IMR-90 (cell line): ENCODE data around the gene ITGA3. TPM values are rescaled to one million over a fixed set of nuclear protein-coding genes. Genes with fewer than 3 reads are reported as not detected.

Experiments
- ATAC-seq: fragments of 200-7000 bp; cut with Tn5 transposase; 2 replicates; pipeline ENCODE4 v1.9.1; 2020; ENCODE audit warnings: low read depth, mild to moderate bottlenecking, moderate library complexity
- BruUV-seq: library from RNA; stranded (reverse); fragments of 400-500 nt; replicated peaks from 2 replicates; lab custom pipeline; 2021; lab: Mats Ljungman, UMichigan
- CTCF ChIA-PET: fragments of 300-600 bp; formaldehyde crosslinking; extraction: SDS; loops from one replicate; lab custom pipeline; 2021; ENCODE audit warnings: antibody characterized with exemption; lab: Yijun Ruan, JAX
- POLR2A ChIA-PET: fragments of 300-600 bp; sonication (Branson Sonifier 250); formaldehyde crosslinking; loops from one replicate; lab custom pipeline; 2022; ENCODE audit warnings: antibody characterized with exemption; ENCODE audit not compliant: unreplicated experiment; lab: Charles Lee
- DNase-seq: peaks from one replicate; pipeline ENCODE4 v3.0.0; 2013
- H2AFZ ChIP-seq: replicated peaks from 2 replicates; pipeline ENCODE3; 2013; ENCODE audit warnings: low read length, mild to moderate bottlenecking; ENCODE audit not compliant: poor library complexity
- H2AK5ac ChIP-seq: 2 replicates; pipeline ENCODE4 v1.6.1; 2013; ENCODE audit warnings: low read depth, low read length, inconsistent platforms
- H2AK9ac ChIP-seq: replicated peaks from 2 replicates; pipeline ENCODE3; 2013; ENCODE audit warnings: mild to moderate bottlenecking, low read depth, low read length, moderate library complexity; ENCODE audit not compliant: poor library complexity
- H2BK120ac ChIP-seq: 2 replicates; pipeline ENCODE4 v1.6.1; 2013; ENCODE audit warnings: low read depth, low read length, inconsistent platforms
- H2BK15ac ChIP-seq: 3 replicates; pipeline ENCODE4 v1.6.1; 2013; ENCODE audit warnings: low read depth, low read length, inconsistent platforms
- H2BK20ac ChIP-seq: 2 replicates; pipeline ENCODE4 v1.6.1; 2013; ENCODE audit warnings: low read depth, mild to moderate bottlenecking, inconsistent platforms, low read length, moderate library complexity
- H2BK5ac ChIP-seq: 2 replicates; pipeline ENCODE4 v1.6.1; 2013; ENCODE audit warnings: mild to moderate bottlenecking, low read depth, low read length, inconsistent platforms; ENCODE audit not compliant: poor library complexity, severe bottlenecking
- H3K14ac ChIP-seq: replicated peaks from 2 replicates; pipeline ENCODE4 v1.6.1; 2013; ENCODE audit warnings: low read depth, low read length, inconsistent platforms
- H3K18ac ChIP-seq: 2 replicates; pipeline ENCODE4 v1.6.1; 2013; ENCODE audit warnings: low read depth, low read length, control low read depth
- H3K23ac ChIP-seq: 2 replicates; pipeline ENCODE4 v1.6.1; 2013; ENCODE audit warnings: low read depth, low read length, inconsistent platforms
- H3K27ac ChIP-seq: 2 replicates; pipeline ENCODE4 v1.5.1; 2013; ENCODE audit warnings: mild to moderate bottlenecking, control low read depth, low read length; ENCODE audit not compliant: insufficient read depth
- H3K27me3 ChIP-seq: 2 replicates; pipeline ENCODE4 v1.6.1; 2013; ENCODE audit warnings: low read length; ENCODE audit not compliant: control insufficient read depth, insufficient read depth
- H3K36me3 ChIP-seq: 2 replicates; pipeline ENCODE4 v1.6.1; 2013; ENCODE audit warnings: low read length, mixed read lengths; ENCODE audit not compliant: control insufficient read depth, insufficient read depth
- H3K4ac ChIP-seq: 2 replicates; pipeline ENCODE4 v1.6.1; 2013; ENCODE audit warnings: low read depth, low read length, inconsistent platforms
- H3K4me1 ChIP-seq: 2 replicates; pipeline ENCODE4 v1.6.1; 2013; ENCODE audit warnings: low read length, mixed read lengths; ENCODE audit not compliant: control insufficient read depth, insufficient read depth
- H3K4me2 ChIP-seq: 2 replicates; pipeline ENCODE4 v1.6.1; 2013; ENCODE audit warnings: low read depth, mild to moderate bottlenecking, control low read depth, low read length, moderate library complexity
- H3K4me3 ChIP-seq: 2 replicates; pipeline ENCODE4 v1.5.1; 2013; ENCODE audit warnings: low read depth, mild to moderate bottlenecking, control low read depth, low read length, moderate library complexity; ENCODE audit not compliant: insufficient read depth
- H3K56ac ChIP-seq: 2 replicates; pipeline ENCODE4 v1.6.1; 2013; ENCODE audit warnings: low read length, inconsistent platforms; ENCODE audit not compliant: insufficient read depth; ENCODE audit errors: extremely low read depth
- H3K79me1 ChIP-seq, 2 experiments: 2 replicates each; pipeline ENCODE4 v1.6.1; 2013; ENCODE audit warnings: low read length in 2 of 2, inconsistent platforms in 1 of 2, low read depth in 1 of 2
- H3K9ac ChIP-seq: 2 replicates; pipeline ENCODE4 v1.6.1; 2013; ENCODE audit warnings: low read depth, low read length, control low read depth
- H3K9me1 ChIP-seq: 2 replicates; pipeline ENCODE4 v1.6.1; 2013; ENCODE audit warnings: low read length, inconsistent platforms; ENCODE audit not compliant: insufficient read depth
- H3K9me3 ChIP-seq: 2 replicates; pipeline ENCODE4 v1.6.1; 2013; ENCODE audit warnings: low read length; ENCODE audit not compliant: control insufficient read depth, insufficient read depth
- H4K20me1 ChIP-seq: 2 replicates; pipeline ENCODE4 v1.6.1; 2013; ENCODE audit warnings: low read length, inconsistent platforms; ENCODE audit not compliant: insufficient read depth
- H4K5ac ChIP-seq: 2 replicates; pipeline ENCODE4 v1.6.1; 2013; ENCODE audit warnings: mild to moderate bottlenecking, low read depth, low read length, control low read depth
- H4K8ac ChIP-seq, 2 experiments: 2 replicates each; pipeline ENCODE4 v1.6.1; 2013; ENCODE audit warnings: low read depth in 2 of 2, low read length in 2 of 2, control low read depth in 1 of 2, inconsistent platforms in 1 of 2
- H4K91ac ChIP-seq: 2 replicates; pipeline ENCODE4 v1.6.1; 2013; ENCODE audit warnings: low read depth, low read length, inconsistent platforms; ENCODE audit not compliant: insufficient read depth
- CEBPB ChIP-seq: IDR thresholded peaks from 2 replicates; pipeline ENCODE4 v1.6.1; 2012; ENCODE audit warnings: low read depth, low read length, improper control_type of control experiment
- CHD1 ChIP-seq: IDR thresholded peaks from 2 replicates; pipeline ENCODE4 v1.6.1; 2012; ENCODE audit warnings: low read depth, low read length, improper control_type of control experiment
- CTCF ChIP-seq: conservative IDR thresholded peaks from 2 replicates; pipeline ENCODE4 v1.5.1; 2012; ENCODE audit warnings: mild to moderate bottlenecking, low read depth, low read length, improper control_type of control experiment
- MAFK ChIP-seq: IDR thresholded peaks from 2 replicates; pipeline ENCODE4 v1.6.1; 2012; ENCODE audit warnings: low read depth, low read length, improper control_type of control experiment
- MAZ ChIP-seq: IDR thresholded peaks from 2 replicates; pipeline ENCODE4 v1.6.1; 2012; ENCODE audit warnings: low read depth, mild to moderate bottlenecking, low read length, improper control_type of control experiment, moderate library complexity, borderline replicate concordance
- MXI1 ChIP-seq: IDR thresholded peaks from 2 replicates; pipeline ENCODE4 v1.6.1; 2012; ENCODE audit warnings: low read depth, mild to moderate bottlenecking, low read length, moderate library complexity, borderline replicate concordance
- NFE2L2 ChIP-seq: fragments of 150-350 bp; IDR thresholded peaks from 2 replicates; pipeline ENCODE4 v1.6.1; 2016; ENCODE audit warnings: low read depth, mild to moderate bottlenecking, low read length
- RAD21 ChIP-seq: IDR thresholded peaks from 2 replicates; pipeline ENCODE4 v1.6.1; 2012; ENCODE audit warnings: low read length, improper control_type of control experiment
- RCOR1 ChIP-seq: IDR thresholded peaks from 2 replicates; pipeline ENCODE4 v1.6.1; 2012; ENCODE audit warnings: mild to moderate bottlenecking, low read length, improper control_type of control experiment; ENCODE audit not compliant: insufficient replicate concordance
- RFX5 ChIP-seq: IDR thresholded peaks from 2 replicates; pipeline ENCODE4 v1.8.0; 2012; ENCODE audit warnings: low read depth, mild to moderate bottlenecking, low read length, moderate library complexity
- SMC3 ChIP-seq: fragments of 150-350 bp; IDR thresholded peaks from 2 replicates; pipeline ENCODE4 v1.6.1; 2016; ENCODE audit warnings: low read depth, mild to moderate bottlenecking, antibody characterized with exemption, low read length, moderate library complexity
- WGBS, 2 experiments: methylation state at CpG; one replicate each; pipeline versions ENCODE4 v1.1.5 to v1.1.7; 2013; ENCODE audit warnings: missing lambda C conversion rate in 2 of 2; ENCODE audit not compliant: insufficient read length in 1 of 2; ENCODE audit errors: extremely low coverage in 2 of 2; 5-methylcytosine and 5-hydroxymethylcytosine counted together
- dilution Hi-C: fragments of 300-500 bp; cut with HindIII; formaldehyde crosslinking; loops from one replicate; pipeline ENCODE4 v1.14.3; 2018; ENCODE audit warnings: low sequenced_read_pairs; ENCODE audit not compliant: unreplicated experiment
- in situ Hi-C: fragments of 300-500 bp; cut with MboI; formaldehyde crosslinking; loops from 3 replicates; pipeline ENCODE4 v1.14.3; 2019; ENCODE audit warnings: low sequenced_read_pairs, inconsistent platforms, mixed read lengths
- intact Hi-C: fragments of 100-400 bp; cut with micrococcal nuclease; formaldehyde crosslinking; loops from 2 replicates; pipeline ENCODE4 v1.10.0; 2022
- polyA plus RNA-seq, 3 experiments: library from polyadenylated mRNA; depleted of rRNA; stranded (reverse); fragments of >200 nt; gene quantifications; 2 replicates each; pipeline ENCODE4 v1.2.3, GENCODE V29; 2012; ENCODE audit warnings: low replicate concordance in 1 of 3
- total RNA-seq: library from RNA; depleted of rRNA; stranded (reverse); fragments of >200 nt; gene quantifications from 2 replicates; pipeline ENCODE4 v1.2.3, GENCODE V29; 2012

Gene ITGA3
- total and polyA plus RNA-seq, 2 of the 4 experiments (the other 2 are of a cell fraction): 78.0 to 202 TPM

GRCh38 chr17:50042211-50042610, 13.7 kb upstream of the ITGA3 start:
- Histone ChIP-seq H4K20me1 (no peaks in the 10 kb centered on the region), H2AK9ac (no peak overlapping the region), H2BK5ac (no peak overlapping the region), H3K18ac (no peak overlapping the region), H3K9me3 (no peaks in the 10 kb centered on the region), H2BK15ac (no peak overlapping the region), H3K27ac (no peak overlapping the region), H2AK5ac (no peak overlapping the region), H3K9me1 (peaks cover 24% of the 10 kb centered on the region), H3K4me2 (no peak overlapping the region), H3K56ac (no peak overlapping the region), H3K36me3 (no peaks in the 10 kb centered on the region), H3K4me1 (peaks cover 11% of the 10 kb centered on the region), H4K5ac (no peak overlapping the region), H2BK120ac (no peak overlapping the region), H3K9ac (no peak overlapping the region), H2BK20ac (no peak overlapping the region), H4K8ac (no peak overlapping the region), H3K14ac (no peak overlapping the region), H4K91ac (no peak overlapping the region), H3K4me3 (no peak overlapping the region), H3K4ac (no peak overlapping the region), H3K27me3 (no peaks in the 10 kb centered on the region), H3K79me1 (peaks cover 0 to 8% of the 10 kb centered on the region in 2 experiments; a peak in 1 of 4 replicates), H3K23ac (no peak overlapping the region), H2AFZ (no peak overlapping the region)
- POLR2A ChIA-PET: no interaction called here
- dilution Hi-C loops: no loop called here
- in situ Hi-C loops: no loop called here
- TF ChIP-seq RAD21 (no peak), MAZ (no peak), CHD1 (no peak), NFE2L2 (no peak), RFX5 (no peak), SMC3 (no peak), MXI1 (no peak), CEBPB (no peak), CTCF (no peak), RCOR1 (no peak), MAFK (no peak)
- CTCF ChIA-PET: no interaction called here
- no CpG with 5 or more reads among the region's 5 CpGs for whole genome bisulfite sequencing, 2 experiments
- no peak for DNase-seq
- intact Hi-C loops: no loop called here
- ATAC-seq: no peak
- no TSS peak for BruUV-seq
